ENCODE data around the gene BRD1. TPM values are rescaled to one million over a fixed set of nuclear protein-coding genes. Genes with fewer than 3 reads are reported as not detected.
A peak's percentile ranks its signal among the peaks of the same experiment; 100 is the strongest.

Gene BRD1
- total RNA-seq, 1 donor from 2014 or later, result 32.4 TPM

DNA sequence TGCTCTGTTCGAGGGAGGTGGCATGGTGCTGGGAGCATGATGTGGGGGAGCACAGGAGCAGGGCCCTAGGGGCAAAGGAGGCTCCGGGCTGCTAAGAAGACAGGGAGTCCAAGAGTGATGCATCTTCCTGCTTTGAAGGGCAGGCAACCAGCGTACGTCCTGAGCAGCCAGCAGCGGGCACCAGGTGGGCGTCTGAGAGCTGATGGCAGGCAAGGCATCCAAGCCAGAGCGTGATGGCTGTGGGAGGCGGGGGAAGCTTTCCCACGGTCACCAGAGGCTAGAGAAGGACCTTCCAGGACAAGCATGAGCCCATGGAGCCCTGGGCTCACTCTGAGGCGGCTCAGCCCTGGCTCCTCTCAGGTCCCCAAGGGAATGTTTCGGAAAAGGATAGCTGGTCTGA lies 32.2 kb downstream of the BRD1 start:
- Mint-ChIP-seq H3K9me3 (ENCODE audit: unreplicated experiment) (no peaks in the 10 kb centered on the region), H3K27ac (ENCODE audit: unreplicated experiment) (no peak overlapping the region), H3K27me3 (ENCODE audit: low read depth, unreplicated experiment) (no peaks in the 10 kb centered on the region), H3K4me1 (ENCODE audit: low read depth, unreplicated experiment) (peaks cover 1% of the 10 kb centered on the region), H3K4me3 (ENCODE audit: unreplicated experiment) (no peak overlapping the region), H3K36me3 (ENCODE audit: low read depth, unreplicated experiment) (peaks cover 14% of the 10 kb centered on the region)
- Histone ChIP-seq H3K4me1 (ENCODE audit: insufficient read depth, low read length) (no peaks in the 10 kb centered on the region), H3K9me3 (ENCODE audit: insufficient read depth, low read depth, low read length) (no peaks in the 10 kb centered on the region), H3K27ac (ENCODE audit: low read depth, low read length) (no peak overlapping the region), H3K9ac (ENCODE audit: low read length) (no peak overlapping the region), H3K4me3 (ENCODE audit: insufficient read depth, low read depth, low read length) (no peak overlapping the region), H4K20me1 (ENCODE audit: insufficient read depth, low read length) (peaks cover 95% of the 10 kb centered on the region), H2AFZ (ENCODE audit: low read depth, low read length) (no peak overlapping the region), H3K79me2 (ENCODE audit: insufficient read depth, low read length) (peaks cover 94% of the 10 kb centered on the region), H3K27me3 (ENCODE audit: insufficient read depth, low read length) (no peaks in the 10 kb centered on the region), H3K4me2 (ENCODE audit: low read length) (no peak overlapping the region), H3K36me3 (ENCODE audit: insufficient read depth, low read length) (peaks cover 37% of the 10 kb centered on the region)
- no peak for DNase-seq (ENCODE audit: low read depth)
- TF ChIP-seq, protein P1, sequence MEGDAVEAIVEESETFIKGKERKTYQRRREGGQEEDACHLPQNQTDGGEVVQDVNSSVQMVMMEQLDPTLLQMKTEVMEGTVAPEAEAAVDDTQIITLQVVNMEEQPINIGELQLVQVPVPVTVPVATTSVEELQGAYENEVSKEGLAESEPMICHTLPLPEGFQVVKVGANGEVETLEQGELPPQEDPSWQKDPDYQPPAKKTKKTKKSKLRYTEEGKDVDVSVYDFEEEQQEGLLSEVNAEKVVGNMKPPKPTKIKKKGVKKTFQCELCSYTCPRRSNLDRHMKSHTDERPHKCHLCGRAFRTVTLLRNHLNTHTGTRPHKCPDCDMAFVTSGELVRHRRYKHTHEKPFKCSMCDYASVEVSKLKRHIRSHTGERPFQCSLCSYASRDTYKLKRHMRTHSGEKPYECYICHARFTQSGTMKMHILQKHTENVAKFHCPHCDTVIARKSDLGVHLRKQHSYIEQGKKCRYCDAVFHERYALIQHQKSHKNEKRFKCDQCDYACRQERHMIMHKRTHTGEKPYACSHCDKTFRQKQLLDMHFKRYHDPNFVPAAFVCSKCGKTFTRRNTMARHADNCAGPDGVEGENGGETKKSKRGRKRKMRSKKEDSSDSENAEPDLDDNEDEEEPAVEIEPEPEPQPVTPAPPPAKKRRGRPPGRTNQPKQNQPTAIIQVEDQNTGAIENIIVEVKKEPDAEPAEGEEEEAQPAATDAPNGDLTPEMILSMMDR (IDR thresholded peaks at IDR 0.05; ENCODE audit: insufficient read depth, low read depth, low read length), result no peak
- no peak for FAIRE-seq

- H3K4me1 ChIP-seq (ENCODE audit: insufficient read depth, low read length), result no peaks in the 10 kb centered on the region
- H3K27me3 ChIP-seq (ENCODE audit: insufficient read depth, low read length), result no peaks in the 10 kb centered on the region
- H3K27ac ChIP-seq (ENCODE audit: low read depth, low read length), result no peak overlapping the region
- H3K27me3 Mint-ChIP-seq (ENCODE audit: low read depth, unreplicated experiment), result no peaks in the 10 kb centered on the region
- H3K4me1 Mint-ChIP-seq (ENCODE audit: low read depth, unreplicated experiment), result peaks cover 11% of the 10 kb centered on the region
- no peak overlapping the region for H3K4me3 Mint-ChIP-seq (ENCODE audit: unreplicated experiment)
- DNase-seq (ENCODE audit: low read depth), result no peak
- FAIRE-seq, result no peak
- H3K36me3 ChIP-seq (ENCODE audit: insufficient read depth, low read length), result peaks cover 37% of the 10 kb centered on the region
- H3K4me2 ChIP-seq (ENCODE audit: low read length), result no peak overlapping the region
- peaks cover 94% of the 10 kb centered on the region for H3K79me2 ChIP-seq (ENCODE audit: insufficient read depth, low read length)
- H3K27ac Mint-ChIP-seq (ENCODE audit: unreplicated experiment), result no peak overlapping the region
- H3K9me3 ChIP-seq (ENCODE audit: insufficient read depth, low read depth, low read length), result no peaks in the 10 kb centered on the region
- TF ChIP-seq, protein P1 (IDR thresholded peaks at IDR 0.05; ENCODE audit: insufficient read depth, low read depth, low read length), result no peak
- no peak for TF ChIP-seq EZH2 (IDR thresholded peaks at IDR 0.05; ENCODE audit: insufficient read depth, low read length)
- peaks cover 17% of the 10 kb centered on the region for H3K36me3 Mint-ChIP-seq (ENCODE audit: low read depth, unreplicated experiment)
- peaks cover 95% of the 10 kb centered on the region for H4K20me1 ChIP-seq (ENCODE audit: insufficient read depth, low read length)
- H3K9ac ChIP-seq (ENCODE audit: low read length), result no peak overlapping the region
- no peak overlapping the region for H3K4me3 ChIP-seq (ENCODE audit: insufficient read depth, low read depth, low read length)
- H3K9me3 Mint-ChIP-seq (ENCODE audit: unreplicated experiment), result no peaks in the 10 kb centered on the region
- H2AFZ ChIP-seq (ENCODE audit: low read depth, low read length), result no peak overlapping the region
Measured at GRCh38 chr22:49793871-49794270, 33.8 kb downstream of the BRD1 start.

DNA sequence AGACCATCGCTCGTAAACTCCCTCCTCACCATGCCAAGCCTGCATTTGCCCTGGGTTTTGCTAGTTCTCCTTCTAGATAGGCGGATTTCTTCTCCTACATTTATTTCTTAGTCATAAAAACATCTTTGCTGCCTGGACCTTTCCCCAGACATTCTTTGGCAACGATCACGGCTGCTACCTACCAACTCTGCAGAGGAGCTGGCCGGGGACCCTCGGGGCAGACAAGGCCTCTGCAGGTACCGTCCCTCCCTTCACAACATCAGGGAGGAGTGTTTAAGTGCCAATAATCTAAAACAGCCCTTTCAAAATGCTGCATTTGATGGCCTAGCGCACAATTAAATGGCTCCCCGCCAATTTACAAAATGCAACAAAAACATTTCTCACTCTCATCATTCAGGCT lies 34.4 kb downstream of the BRD1 start:
- peaks cover 11% of the 10 kb centered on the region for H3K4me1 Mint-ChIP-seq (ENCODE audit: low read depth, unreplicated experiment)
- H3K4me1 ChIP-seq (ENCODE audit: insufficient read depth, low read length), result no peaks in the 10 kb centered on the region
- no peaks in the 10 kb centered on the region for H3K27me3 ChIP-seq (ENCODE audit: insufficient read depth, low read length)
- H3K9ac ChIP-seq (ENCODE audit: low read length), result no peak overlapping the region
- H3K4me2 ChIP-seq (ENCODE audit: low read length), result no peak overlapping the region
- H3K36me3 Mint-ChIP-seq (ENCODE audit: low read depth, unreplicated experiment), result peaks cover 17% of the 10 kb centered on the region
- no peak overlapping the region for H2AFZ ChIP-seq (ENCODE audit: low read depth, low read length)
- peaks cover 94% of the 10 kb centered on the region for H3K79me2 ChIP-seq (ENCODE audit: insufficient read depth, low read length)
- FAIRE-seq, result no peak
- TF ChIP-seq, protein P1 (IDR thresholded peaks at IDR 0.05; ENCODE audit: insufficient read depth, low read depth, low read length), result no peak
- TF ChIP-seq EZH2 (IDR thresholded peaks at IDR 0.05; ENCODE audit: insufficient read depth, low read length), result no peak
- H3K4me3 ChIP-seq (ENCODE audit: insufficient read depth, low read depth, low read length), result no peak overlapping the region
- peaks cover 95% of the 10 kb centered on the region for H4K20me1 ChIP-seq (ENCODE audit: insufficient read depth, low read length)
- H3K9me3 Mint-ChIP-seq (ENCODE audit: unreplicated experiment), result no peaks in the 10 kb centered on the region
- no peak overlapping the region for H3K27ac Mint-ChIP-seq (ENCODE audit: unreplicated experiment)
- peaks cover 37% of the 10 kb centered on the region for H3K36me3 ChIP-seq (ENCODE audit: insufficient read depth, low read length)
- no peaks in the 10 kb centered on the region for H3K27me3 Mint-ChIP-seq (ENCODE audit: low read depth, unreplicated experiment)
- H3K27ac ChIP-seq (ENCODE audit: low read depth, low read length), result no peak overlapping the region
- no peak overlapping the region for H3K4me3 Mint-ChIP-seq (ENCODE audit: unreplicated experiment)
- H3K9me3 ChIP-seq (ENCODE audit: insufficient read depth, low read depth, low read length), result no peaks in the 10 kb centered on the region
- DNase-seq (ENCODE audit: low read depth), result peak; percentile 23

All from astrocyte (in vitro differentiated cells and primary cell).